HG02642 (cell line): Measurements from ENCODE around the gene NEURL1B.

ENCODE experiments used
- ATAC-seq: cut with Tn5 transposase; IDR thresholded peaks from one replicate; pipeline ENCODE4 v1.9.1; 2021; ENCODE audit warnings: mild to moderate bottlenecking; ENCODE audit not compliant: unreplicated experiment, poor library complexity

The NEURL1B gene

GRCh38 chr5:172607213-172607793, 33.8 kb upstream of the NEURL1B start:
- no peak for ATAC-seq

GRCh38 chr5:172608773-172609172, 32.3 kb upstream of the NEURL1B start:
- no peak for ATAC-seq

GRCh38 chr5:172610643-172611042, 30.4 kb upstream of the NEURL1B start:
- ATAC-seq = no peak

- no peak for ATAC-seq
These were observed 29.1 kb upstream of the NEURL1B start for GRCh38 chr5:172611913-172612312.

- no peak for ATAC-seq
These were observed 28.3 kb upstream of the NEURL1B start for GRCh38 chr5:172612771-172613170.

- ATAC-seq = no peak
These were observed 24.9 kb upstream of the NEURL1B start for GRCh38 chr5:172616136-172616535.

- ATAC-seq = no peak
These were observed 24.3 kb upstream of the NEURL1B start for GRCh38 chr5:172616730-172617129.

- ATAC-seq = no peak
These were observed 23.2 kb upstream of the NEURL1B start for GRCh38 chr5:172617817-172618216.

- ATAC-seq = no peak
These were observed 22.3 kb upstream of the NEURL1B start for GRCh38 chr5:172618574-172619365.

- no peak for ATAC-seq
These were observed 20.6 kb upstream of the NEURL1B start for GRCh38 chr5:172620506-172620905.

- ATAC-seq = no peak
These were observed 18.7 kb upstream of the NEURL1B start for GRCh38 chr5:172622091-172623046.

GRCh38 chr5:172623313-172623980, 17.6 kb upstream of the NEURL1B start:
- no peak for ATAC-seq

- ATAC-seq = no peak
These were observed 16.7 kb upstream of the NEURL1B start for GRCh38 chr5:172624083-172624995.

- ATAC-seq = no peak
These were observed 15.8 kb upstream of the NEURL1B start for GRCh38 chr5:172624996-172625964.

GRCh38 chr5:172626031-172626581, 15.0 kb upstream of the NEURL1B start:
- no peak for ATAC-seq

GRCh38 chr5:172630082-172630481, 11.0 kb upstream of the NEURL1B start:
- ATAC-seq = no peak

- ATAC-seq = no peak
These were observed 10.6 kb upstream of the NEURL1B start for GRCh38 chr5:172630482-172630881.

GRCh38 chr5:172630986-172631385, 10.1 kb upstream of the NEURL1B start:
- no peak for ATAC-seq
